K562 (cell line): ENCODE results near the gene KLK8. TPM values are rescaled to one million over a fixed set of nuclear protein-coding genes. Genes with fewer than 3 reads are reported as not detected.

Experiments used
- ATAC-seq: fragments of 200-7000 bp; cut with Tn5 transposase; 3 replicates; pipeline ENCODE4 v1.9.1; 2020; ENCODE audit warnings: moderate library complexity
- BruUV-seq: library from RNA; stranded (reverse); fragments of 400-500 nt; replicated peaks from 2 replicates; lab custom pipeline; 2021; lab: Mats Ljungman, UMichigan
- CTCF ChIA-PET: fragments of 300-600 bp; formaldehyde crosslinking; extraction: SDS; loops from one replicate; lab custom pipeline; 2021; ENCODE audit warnings: low intra/inter-chr PET ratio; lab: Yijun Ruan, JAX
- POLR2A ChIA-PET: fragments of 300-600, 350-650 bp; sonication (Branson Sonifier 250); formaldehyde crosslinking; extraction: SDS; loops from one replicate; lab custom pipeline; 2021; ENCODE audit warnings: antibody characterized with exemption, inconsistent platforms; lab: Yijun Ruan, JAX
- DNase-seq, 4 experiments: peaks; one replicate each; pipeline versions ENCODE4 v3.0.0 to v3.0.0-alpha.2; 2011 to 2018; ENCODE audit warnings: low spot score in 3 of 4, mixed read lengths in 3 of 4; ENCODE audit errors: extremely low read depth in 1 of 4
- FAIRE-seq: peaks from 2 replicates; lab custom pipeline; 2011; peaks lifted over from hg19 to GRCh38; lab: Jason Lieb, UNC
- H2AFZ ChIP-seq: 2 replicates; pipeline ENCODE4 v1.6.0; 2011; ENCODE audit warnings: low read depth, low read length, control low read depth, inconsistent platforms
- H3K27ac ChIP-seq: fragments of 200-600 bp; 3 replicates; pipeline ENCODE4 v1.8.0; 2011; ENCODE audit warnings: low read depth, mild to moderate bottlenecking, control low read depth, inconsistent platforms, low read length, moderate library complexity, mixed read lengths; ENCODE audit errors: extremely low read depth
- H3K27me3 ChIP-seq, 2 experiments: fragments of 300-600 bp in 1 of 2; 2 replicates in 1 of 2; 3 replicates in 1 of 2; pipeline versions ENCODE4 v1.6.0 to v1.8.0; 2011; ENCODE audit warnings: inconsistent platforms in 2 of 2, low read length in 2 of 2, mild to moderate bottlenecking in 1 of 2, mixed read lengths in 1 of 2, moderate library complexity in 1 of 2; ENCODE audit not compliant: control insufficient read depth in 2 of 2, insufficient read depth in 2 of 2
- H3K36me3 ChIP-seq: fragments of 300-600 bp; 3 replicates; pipeline ENCODE4 v1.8.0; 2011; ENCODE audit warnings: mild to moderate bottlenecking, low read length, inconsistent platforms; ENCODE audit not compliant: control insufficient read depth, insufficient read depth
- H3K4me1 ChIP-seq, 2 experiments: fragments of 200-600 bp in 1 of 2; replicated peaks in 1 of 2; 2 replicates in 1 of 2; 3 replicates in 1 of 2; pipeline versions ENCODE4 v1.5.1 to v1.8.0; 2011; ENCODE audit warnings: inconsistent platforms in 2 of 2, low read length in 2 of 2, mild to moderate bottlenecking in 1 of 2, mixed read lengths in 1 of 2, moderate library complexity in 1 of 2; ENCODE audit not compliant: control insufficient read depth in 2 of 2, insufficient read depth in 2 of 2
- H3K4me2 ChIP-seq: 2 replicates; pipeline ENCODE4 v1.6.1; 2011; ENCODE audit warnings: low read length, control low read depth, inconsistent platforms, mixed read lengths; ENCODE audit not compliant: insufficient read depth
- H3K4me3 ChIP-seq: fragments of 200-600 bp; sonication (generic), shearing (Covaris generic); 2 replicates; pipeline ENCODE4 v1.5.1; 2016; ENCODE audit warnings: control low read depth, inconsistent platforms
- H3K79me2 ChIP-seq: fragments of 200-600 bp; 3 replicates; pipeline ENCODE4 v1.8.0; 2011; ENCODE audit warnings: low read length, inconsistent platforms; ENCODE audit not compliant: control insufficient read depth, insufficient read depth
- H3K9ac ChIP-seq, 2 experiments: 2 replicates each; pipeline versions ENCODE4 v1.6.0 to v1.6.1; 2011; ENCODE audit warnings: low read depth in 2 of 2, low read length in 2 of 2, control low read depth in 1 of 2, inconsistent platforms in 1 of 2, mild to moderate bottlenecking in 1 of 2, mixed read lengths in 1 of 2; ENCODE audit not compliant: insufficient read depth in 1 of 2
- H3K9me1 ChIP-seq: one replicate; pipeline ENCODE4 v1.6.0; 2011; ENCODE audit warnings: inconsistent platforms, mild to moderate bottlenecking, low read length, moderate library complexity; ENCODE audit not compliant: control insufficient read depth, insufficient read depth
- H3K9me3 ChIP-seq: replicated peaks from 2 replicates; pipeline ENCODE4 v1.5.1; 2011; ENCODE audit warnings: low read depth, low read length, inconsistent platforms; ENCODE audit not compliant: control insufficient read depth, insufficient read depth
- H4K20me1 ChIP-seq: replicated peaks from 2 replicates; pipeline ENCODE4 v1.6.1; 2011; ENCODE audit warnings: low read length, inconsistent platforms, mixed read lengths; ENCODE audit not compliant: control insufficient read depth, insufficient read depth
- BCLAF1 ChIP-seq, 2 experiments: fragments of 450-650 bp in 1 of 2; IDR thresholded peaks; 2 replicates each; pipeline ENCODE4 v1.6.1; 2011 to 2017; ENCODE audit warnings: low read depth in 2 of 2, antibody characterized with exemption in 1 of 2, borderline replicate concordance in 1 of 2, low read length in 1 of 2, mild to moderate bottlenecking in 1 of 2, mixed read lengths in 1 of 2; ENCODE audit not compliant: control insufficient read depth in 1 of 2
- DLX4 ChIP-seq: fragments of 250-450 bp; sonication (Bioruptor Pico); IDR thresholded peaks from 2 replicates; pipeline ENCODE4 v1.6.1; 2021; ENCODE audit warnings: mild to moderate bottlenecking
- JUN ChIP-seq, 2 experiments: sonication (generic) in 1 of 2; formaldehyde crosslinking in 1 of 2; IDR thresholded peaks; 2 replicates each; pipeline versions ENCODE4 v1.6.1 to v1.8.0; 2012 to 2022; ENCODE audit warnings: borderline replicate concordance in 2 of 2, mild to moderate bottlenecking in 2 of 2, improper control_type of control experiment in 1 of 2, low read depth in 1 of 2, low read length in 1 of 2, missing genetic modification reagents in 1 of 2
- NR1H2 ChIP-seq: sonication (generic); formaldehyde crosslinking; IDR thresholded peaks from 2 replicates; pipeline ENCODE4 v1.4.0; 2020; ENCODE audit warnings: mild to moderate bottlenecking, missing genetic modification reagents
- RBM25 ChIP-seq: fragments of 200-400 bp; formaldehyde crosslinking; IDR thresholded peaks from 2 replicates; pipeline ENCODE4 v1.6.1; 2018; ENCODE audit warnings: low read length, low read depth, moderate library complexity; ENCODE audit not compliant: severe bottlenecking
- RNF2 ChIP-seq: sonication (generic); IDR thresholded peaks from 2 replicates; pipeline ENCODE4 v1.6.1; 2016
- ZBTB7A ChIP-seq: IDR thresholded peaks from 2 replicates; pipeline ENCODE4 v1.6.1; 2011; ENCODE audit warnings: low read depth, mild to moderate bottlenecking, low read length, moderate library complexity, borderline replicate concordance; ENCODE audit not compliant: control insufficient read depth
- ZFP36 ChIP-seq: fragments of 150-350 bp; IDR thresholded peaks from 2 replicates; pipeline ENCODE4 v1.6.1; 2018; ENCODE audit warnings: low read length, low read depth; ENCODE audit not compliant: partially characterized antibody
- ZNF197 ChIP-seq: fragments of 200-800 bp; sonication (Bioruptor generic); IDR thresholded peaks from 2 replicates; pipeline ENCODE4 v1.6.1; 2016; ENCODE audit warnings: low read depth, missing genetic modification characterization, missing compliant biosample characterization
- WGBS: fragments of 100-300 bp; shearing (Covaris generic); methylation state at CpG from one replicate; pipeline ENCODE4 v1.1.6; 2016; ENCODE audit warnings: low coverage, mixed read lengths; ENCODE audit not compliant: insufficient coverage; ENCODE audit errors: missing lambda C conversion rate; 5-methylcytosine and 5-hydroxymethylcytosine counted together
- in situ Hi-C: fragments of 300-500 bp; cut with MboI; formaldehyde crosslinking; loops from 4 replicates; pipeline ENCODE4 v1.15.0; 2018; ENCODE audit warnings: inconsistent platforms, mixed read lengths
- intact Hi-C: fragments of 100-400 bp; cut with micrococcal nuclease; formaldehyde crosslinking; loops from 2 replicates; pipeline ENCODE4 v1.14.2; 2022
- polyA plus RNA-seq, 8 experiments: library from polyadenylated mRNA; depleted of rRNA in 4 of 8; stranded (reverse) in 5 of 8; unstranded in 3 of 8; fragments of >200 nt; fragmentation: Nextera tagmentation in 2 of 8; fragmentation: Illumina TruSeq in 1 of 8; extraction: Ambion mirVana in 2 of 8; extraction: Trizol in 1 of 8; gene quantifications; 2 replicates each; pipeline versions ENCODE4 v1.2.1 to v1.2.3, GENCODE V29; 2011 to 2014; ENCODE audit warnings: inconsistent platforms in 1 of 8, missing spikeins in 1 of 8
- total RNA-seq, 7 experiments: library from RNA; depleted of rRNA in 6 of 7; stranded (reverse); fragments of >200 nt in 6 of 7; fragmentation: Illumina TruSeq in 2 of 7; extraction: Trizol in 2 of 7; gene quantifications; 2 replicates each; pipeline versions ENCODE4 v1.2.1 to v1.2.3, GENCODE V29; 2011 to 2021; ENCODE audit warnings: low replicate concordance in 1 of 7

The KLK8 gene
- total and polyA plus RNA-seq, 9 of the 15 experiments (the other 6 are each of a cell fraction or from before 2014, with no cell fraction given), result 0.37 to 1.7 (median 0.76) TPM

DNA sequence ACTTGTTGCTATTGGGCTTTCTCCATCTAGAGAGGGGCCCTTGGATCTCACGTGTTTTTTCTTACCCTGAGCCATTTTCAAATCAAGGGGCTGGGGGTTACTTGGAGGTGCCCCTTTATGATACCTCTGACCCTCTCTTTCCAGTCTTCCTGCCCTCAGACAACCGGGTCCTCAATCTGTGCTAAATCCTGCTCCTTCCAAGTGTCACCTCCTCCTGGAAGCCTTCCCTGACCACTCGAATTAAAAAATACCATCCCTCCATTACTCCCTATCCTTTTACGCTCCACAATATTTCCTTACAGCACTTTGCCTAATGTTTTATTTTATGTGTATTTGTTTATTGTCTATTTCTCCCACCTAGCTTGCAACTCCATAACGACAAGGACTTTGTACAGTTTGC is 3.3 kb downstream of the KLK8 start:
- BruUV-seq, result no TSS peak
- ATAC-seq, result no peak
- POLR2A ChIA-PET, result interaction anchor here (1.2 kb wide), 1 partner anchor 10 kb away, joined by 3 read pairs; no protein-coding TSS in a partner anchor
- intact Hi-C loops (no loop called here), in situ Hi-C loops (no loop called here)
- Histone ChIP-seq H4K20me1 (no peaks in the 10 kb centered on the region), H3K27me3 (peaks cover 0 to 15% of the 10 kb centered on the region in 2 experiments; a peak in 3 of 5 replicates), H3K36me3 (no peaks in the 10 kb centered on the region), H3K4me3 (no peak overlapping the region), H3K4me2 (no peak overlapping the region), H2AFZ (no peak overlapping the region), H3K4me1 (peaks cover 16 to 28% of the 10 kb centered on the region in 2 experiments; a peak in 4 of 5 replicates), H3K27ac (no peak overlapping the region), H3K9me3 (no peaks in the 10 kb centered on the region; the same call in 1 of the 2 replicates), H3K9me1 (no peaks in the 10 kb centered on the region), H3K79me2 (no peaks in the 10 kb centered on the region), H3K9ac (no peak overlapping the region)
- WGBS, result 1% methylated on average over 5 of the region's 5 CpGs
- DNase-seq, result no peak
- no peak for FAIRE-seq
- CTCF ChIA-PET, result no interaction called here
- TF ChIP-seq RNF2 (no peak), ZNF197 (no peak), RBM25 (peak; percentile 42), NR1H2 (no peak), ZBTB7A (no peak), JUN (IDR thresholded peaks at IDR 0.05; ENCODE audit: borderline replicate concordance, low read depth, low read length) (no peak), JUN (CRISPR knock-in tag; IDR thresholded peaks at IDR 0.05; ENCODE audit: borderline replicate concordance) (no peak), DLX4 (CRISPR knock-in tag) (no peak), ZFP36 (peak; percentile 85), BCLAF1 (IDR thresholded peaks at IDR 0.05; ENCODE audit: borderline replicate concordance in 1 of 2, control insufficient read depth in 1 of 2, low read depth in 2 of 2, low read length in 1 of 2) (no peak)
